HEK293 (cell line): ENCODE results near the gene ZNF488.

Experiments
- CTCF ChIA-PET: fragments of 350-600 bp; formaldehyde crosslinking; extraction: SDS; loops from one replicate; lab custom pipeline; 2021; ENCODE audit warnings: antibody characterized with exemption; lab: Yijun Ruan, JAX
- POLR2A ChIA-PET: fragments of 300-600 bp; formaldehyde crosslinking; extraction: SDS; loops from one replicate; lab custom pipeline; 2020; ENCODE audit warnings: antibody characterized with exemption, inconsistent platforms; lab: Yijun Ruan, JAX
- H3K27ac ChIP-seq: fragments of 200-500 bp; sonication (Bioruptor generic); 2 replicates; pipeline ENCODE4 v1.5.1; 2014; ENCODE audit warnings: low read depth, low read length, control low read depth, inconsistent platforms; ENCODE audit errors: extremely low read depth
- H3K36me3 ChIP-seq, 2 experiments: fragments of 200-500 bp in 1 of 2; sonication (Bioruptor generic) in 1 of 2; 1 replicate in 1 of 2; 2 replicates in 1 of 2; pipeline ENCODE4 v1.5.1; 2014 to 2017; ENCODE audit warnings: inconsistent platforms in 2 of 2, low read length in 2 of 2; ENCODE audit not compliant: control insufficient read depth in 2 of 2, insufficient read depth in 1 of 2
- H3K4me1 ChIP-seq: fragments of 200-500 bp; sonication (Bioruptor generic); 2 replicates; pipeline ENCODE4 v1.5.1; 2014; ENCODE audit warnings: mild to moderate bottlenecking, low read length, inconsistent platforms; ENCODE audit not compliant: control insufficient read depth, insufficient read depth
- H3K4me3 ChIP-seq: 2 replicates; pipeline ENCODE4 v1.5.1; 2011; ENCODE audit warnings: low read depth, mild to moderate bottlenecking, control low read depth, low read length, moderate library complexity
- H3K9me3 ChIP-seq: fragments of 200-500 bp; sonication (Bioruptor generic); 2 replicates; pipeline ENCODE4 v1.5.1; 2014; ENCODE audit warnings: low read depth, low read length, inconsistent platforms; ENCODE audit not compliant: control insufficient read depth, insufficient read depth
- BCL11A ChIP-seq: fragments of 450-650 bp; formaldehyde crosslinking; IDR thresholded peaks from 2 replicates; pipeline ENCODE4 v1.5.1; 2016; ENCODE audit warnings: low read depth, missing biosample characterization, missing genetic modification characterization
- KLF8 ChIP-seq: fragments of 450-650 bp; formaldehyde crosslinking; IDR thresholded peaks from 2 replicates; pipeline ENCODE4 v1.5.1; 2016; ENCODE audit warnings: missing biosample characterization, missing genetic modification characterization
- PATZ1 ChIP-seq: fragments of 450-650 bp; formaldehyde crosslinking; IDR thresholded peaks from 2 replicates; pipeline ENCODE4 v1.5.1; 2016; ENCODE audit warnings: missing biosample characterization, missing genetic modification characterization
- PRDM1 ChIP-seq: fragments of 450-650 bp; formaldehyde crosslinking; IDR thresholded peaks from 2 replicates; pipeline ENCODE4; 2016; ENCODE audit warnings: missing biosample characterization, missing genetic modification characterization
- PRDM6 ChIP-seq: fragments of 450-650 bp; formaldehyde crosslinking; IDR thresholded peaks from 2 replicates; pipeline ENCODE4 v1.5.1; 2017; ENCODE audit warnings: missing biosample characterization, missing genetic modification characterization
- SALL2 ChIP-seq: fragments of 450-650 bp; formaldehyde crosslinking; IDR thresholded peaks from 2 replicates; pipeline ENCODE4 v1.5.0; 2017; ENCODE audit warnings: missing biosample characterization, mild to moderate bottlenecking, missing genetic modification characterization, borderline replicate concordance
- SCRT2 ChIP-seq: fragments of 450-650 bp; formaldehyde crosslinking; IDR thresholded peaks from 2 replicates; pipeline ENCODE4 v1.5.1; 2016; ENCODE audit warnings: missing biosample characterization, missing genetic modification characterization
- ZFHX2 ChIP-seq: fragments of 450-650 bp; formaldehyde crosslinking; conservative IDR thresholded peaks from 2 replicates; pipeline ENCODE4 v1.5.1; 2016; ENCODE audit warnings: missing biosample characterization, missing genetic modification characterization
- ZNF112 ChIP-seq: fragments of 450-650 bp; formaldehyde crosslinking; IDR thresholded peaks from 2 replicates; pipeline ENCODE4 v1.5.0; 2017; ENCODE audit warnings: missing biosample characterization, missing genetic modification characterization
- ZNF114 ChIP-seq: fragments of 450-650 bp; formaldehyde crosslinking; IDR thresholded peaks from 2 replicates; pipeline ENCODE4 v1.5.0; 2017; ENCODE audit warnings: missing biosample characterization, missing genetic modification characterization
- ZNF133 ChIP-seq: fragments of 450-650 bp; formaldehyde crosslinking; IDR thresholded peaks from 2 replicates; pipeline ENCODE4 v1.5.1; 2016; ENCODE audit warnings: missing biosample characterization, missing genetic modification characterization
- ZNF157 ChIP-seq: fragments of 450-650 bp; formaldehyde crosslinking; IDR thresholded peaks from 2 replicates; pipeline ENCODE4 v1.5.1; 2016; ENCODE audit warnings: missing biosample characterization, missing genetic modification characterization
- ZNF211 ChIP-seq: fragments of 450-650 bp; formaldehyde crosslinking; IDR thresholded peaks from 2 replicates; pipeline ENCODE4 v1.5.1; 2016; ENCODE audit warnings: low read depth, missing biosample characterization, missing genetic modification characterization
- ZNF23 ChIP-seq: fragments of 450-650 bp; formaldehyde crosslinking; IDR thresholded peaks from 2 replicates; pipeline ENCODE4 v1.5.1; 2016; ENCODE audit warnings: missing biosample characterization, missing genetic modification characterization, borderline replicate concordance
- ZNF335 ChIP-seq: fragments of 450-650 bp; formaldehyde crosslinking; conservative IDR thresholded peaks from 2 replicates; pipeline ENCODE4 v1.5.1; 2016; ENCODE audit warnings: missing biosample characterization, missing genetic modification characterization
- ZNF341 ChIP-seq: fragments of 450-650 bp; formaldehyde crosslinking; IDR thresholded peaks from 2 replicates; pipeline ENCODE4; 2016; ENCODE audit warnings: low read depth, missing biosample characterization, missing genetic modification characterization
- ZNF350 ChIP-seq: fragments of 450-650 bp; formaldehyde crosslinking; IDR thresholded peaks from 2 replicates; pipeline ENCODE4 v1.5.0; 2017; ENCODE audit warnings: missing biosample characterization, mild to moderate bottlenecking, missing genetic modification characterization
- ZNF354C ChIP-seq: fragments of 450-650 bp; formaldehyde crosslinking; IDR thresholded peaks from 2 replicates; pipeline ENCODE4 v1.5.1; 2016; ENCODE audit warnings: missing biosample characterization, missing genetic modification characterization, low read depth, borderline replicate concordance
- ZNF423 ChIP-seq: fragments of 450-650 bp; formaldehyde crosslinking; IDR thresholded peaks from 2 replicates; pipeline ENCODE4 v1.5.1; 2016; ENCODE audit warnings: missing biosample characterization, missing genetic modification characterization
- ZNF488 ChIP-seq: fragments of 450-650 bp; formaldehyde crosslinking; IDR thresholded peaks from 2 replicates; pipeline ENCODE4 v1.5.1; 2016; ENCODE audit warnings: missing biosample characterization, missing genetic modification characterization
- ZNF510 ChIP-seq: fragments of 450-650 bp; formaldehyde crosslinking; IDR thresholded peaks from 2 replicates; pipeline ENCODE4 v1.5.1; 2018; ENCODE audit warnings: mild to moderate bottlenecking, missing genetic modification characterization, missing biosample characterization; ENCODE audit not compliant: insufficient replicate concordance
- ZNF596 ChIP-seq: fragments of 450-650 bp; IDR thresholded peaks from 2 replicates; pipeline ENCODE4 v1.5.0; 2018; ENCODE audit warnings: missing biosample characterization, mild to moderate bottlenecking, missing genetic modification characterization, moderate library complexity
- ZNF610 ChIP-seq: fragments of 450-650 bp; formaldehyde crosslinking; IDR thresholded peaks from 2 replicates; pipeline ENCODE4 v1.5.1; 2016; ENCODE audit warnings: missing biosample characterization, missing genetic modification characterization, borderline replicate concordance
- ZNF621 ChIP-seq: fragments of 450-650 bp; formaldehyde crosslinking; IDR thresholded peaks from 2 replicates; pipeline ENCODE4 v1.5.1; 2017; ENCODE audit warnings: missing biosample characterization, missing genetic modification characterization
- ZNF639 ChIP-seq: fragments of 450-650 bp; formaldehyde crosslinking; IDR thresholded peaks from 2 replicates; pipeline ENCODE4 v1.5.1; 2016; ENCODE audit warnings: missing biosample characterization, missing genetic modification characterization
- ZNF76 ChIP-seq: fragments of 450-650 bp; formaldehyde crosslinking; IDR thresholded peaks from 2 replicates; pipeline ENCODE4; 2016; ENCODE audit warnings: low read depth, missing biosample characterization, missing genetic modification characterization, borderline replicate concordance
- ZNF785 ChIP-seq: fragments of 450-650 bp; formaldehyde crosslinking; IDR thresholded peaks from 2 replicates; pipeline ENCODE4 v1.5.1; 2016; ENCODE audit warnings: missing biosample characterization, missing genetic modification characterization
- ZNF792 ChIP-seq: fragments of 450-650 bp; formaldehyde crosslinking; IDR thresholded peaks from 2 replicates; pipeline ENCODE4 v1.5.1; 2016; ENCODE audit warnings: missing biosample characterization, missing genetic modification characterization
- ZNF837 ChIP-seq: fragments of 450-650 bp; formaldehyde crosslinking; IDR thresholded peaks from 2 replicates; pipeline ENCODE4 v1.5.1; 2016; ENCODE audit warnings: missing biosample characterization, missing genetic modification characterization
- ZSCAN5A ChIP-seq: fragments of 450-650 bp; formaldehyde crosslinking; IDR thresholded peaks from 2 replicates; pipeline ENCODE4 v1.5.1; 2016; ENCODE audit warnings: missing biosample characterization, missing genetic modification characterization

Gene ZNF488

GRCh38 chr10:47337310-47337709 is 46.8 kb downstream of the ZNF488 start:
- Histone ChIP-seq H3K27ac (no peak overlapping the region), H3K9me3 (no peaks in the 10 kb centered on the region), H3K36me3 (no peaks in the 10 kb centered on the region), H3K4me1 (no peaks in the 10 kb centered on the region), H3K4me3 (no peak overlapping the region)
- CTCF ChIA-PET = interaction anchor here (1.0 to 1.2 kb wide), 2 partner anchors 11 to 25 kb away, joined by 3 to 4 read pairs; partner anchors contain the start of gene RBP3
- POLR2A ChIA-PET = no interaction called here
- TF ChIP-seq ZNF639 (tag by site-specific recombination) (no peak), PRDM1 (tag by site-specific recombination) (no peak), ZNF510 (tag by site-specific recombination) (no peak), ZNF596 (no peak), ZNF354C (no peak), KLF8 (tag by site-specific recombination) (no peak), ZNF785 (tag by site-specific recombination) (no peak), ZNF335 (no peak), ZSCAN5A (tag by site-specific recombination) (no peak), ZNF157 (no peak), ZNF341 (tag by site-specific recombination) (no peak), ZNF488 (tag by site-specific recombination) (no peak), ZNF211 (tag by site-specific recombination) (no peak), ZNF23 (no peak), ZNF133 (no peak), PATZ1 (tag by site-specific recombination) (no peak), ZNF792 (no peak), BCL11A (tag by site-specific recombination) (no peak), SALL2 (no peak)

- Histone ChIP-seq H3K36me3 (no peaks in the 10 kb centered on the region), H3K9me3 (no peaks in the 10 kb centered on the region), H3K4me3 (no peak overlapping the region), H3K4me1 (no peaks in the 10 kb centered on the region), H3K27ac (no peak overlapping the region)
- ChIA-PET CTCF (interaction anchor here (1.2 kb wide), 1 partner anchor 26 kb away, joined by 3 read pairs; no protein-coding TSS in a partner anchor), POLR2A (no interaction called here)
- TF ChIP-seq ZNF157 (no peak), ZNF114 (tag by site-specific recombination) (no peak), PRDM6 (tag by site-specific recombination) (no peak), ZNF350 (tag by site-specific recombination) (no peak), ZNF621 (tag by site-specific recombination) (no peak), ZNF510 (tag by site-specific recombination) (no peak), ZNF76 (tag by site-specific recombination) (no peak), SCRT2 (tag by site-specific recombination) (no peak), ZNF837 (tag by site-specific recombination) (no peak), ZNF423 (tag by site-specific recombination) (no peak), ZNF112 (no peak), ZFHX2 (tag by site-specific recombination) (no peak), ZNF610 (tag by site-specific recombination) (no peak)
These were observed 47.5 kb downstream of the ZNF488 start for GRCh38 chr10:47336387-47337134.
